ENCODE data around the gene LPAR6.
"Not testable (repeated sequence)": the region's sequence is repeated elsewhere in the genome, so short reads cannot be mapped to it uniquely, and the experiment has no call there.

DNA sequence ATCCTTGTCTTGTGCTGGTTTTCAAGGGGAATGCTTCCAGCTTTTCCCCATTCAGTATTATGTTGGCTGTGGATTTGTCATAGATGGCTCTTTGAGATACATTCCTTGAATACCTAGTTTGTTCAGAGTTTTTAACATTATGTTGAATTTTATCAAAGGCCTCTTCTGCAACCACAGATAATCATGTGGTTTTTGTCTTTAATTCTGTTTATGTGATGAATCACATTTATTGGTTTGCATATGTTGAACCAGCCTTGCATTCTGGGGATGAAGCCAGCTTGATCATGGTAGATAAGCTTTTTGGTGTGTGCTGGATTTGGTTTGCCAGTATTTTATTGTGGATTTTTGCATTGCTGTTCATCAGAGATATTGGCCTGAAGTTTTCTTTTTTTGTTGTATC, 38.3 kb upstream of the LPAR6 start:
- TF ChIP-seq, protein P1, sequence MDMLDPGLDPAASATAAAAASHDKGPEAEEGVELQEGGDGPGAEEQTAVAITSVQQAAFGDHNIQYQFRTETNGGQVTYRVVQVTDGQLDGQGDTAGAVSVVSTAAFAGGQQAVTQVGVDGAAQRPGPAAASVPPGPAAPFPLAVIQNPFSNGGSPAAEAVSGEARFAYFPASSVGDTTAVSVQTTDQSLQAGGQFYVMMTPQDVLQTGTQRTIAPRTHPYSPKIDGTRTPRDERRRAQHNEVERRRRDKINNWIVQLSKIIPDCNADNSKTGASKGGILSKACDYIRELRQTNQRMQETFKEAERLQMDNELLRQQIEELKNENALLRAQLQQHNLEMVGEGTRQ (IDR thresholded peaks at IDR 0.05; ENCODE audit: low read depth, low read length) = not testable (repeated sequence)
- TF ChIP-seq POLR2A (IDR thresholded peaks at IDR 0.05; ENCODE audit: low read depth, low read length); NFE2L2 (IDR thresholded peaks at IDR 0.05; ENCODE audit: low read depth, low read length); MAZ (IDR thresholded peaks at IDR 0.05; ENCODE audit: borderline replicate concordance, low read depth, low read length); BHLHE40 (IDR thresholded peaks at IDR 0.05; ENCODE audit: low read depth, low read length); CEBPB (IDR thresholded peaks at IDR 0.05; ENCODE audit: low read depth, low read length); RAD21 (IDR thresholded peaks at IDR 0.05; ENCODE audit: low read length); MXI1 (IDR thresholded peaks at IDR 0.05; ENCODE audit: borderline replicate concordance, low read depth, low read length); RCOR1 (IDR thresholded peaks at IDR 0.05; ENCODE audit: insufficient replicate concordance, low read length); MAFK (IDR thresholded peaks at IDR 0.05; ENCODE audit: low read depth, low read length); FOS (IDR thresholded peaks at IDR 0.05; ENCODE audit: low read depth, low read length); SMC3 (IDR thresholded peaks at IDR 0.05; ENCODE audit: low read depth, low read length): not testable (repeated sequence)
- TF ChIP-seq, protein P2, sequence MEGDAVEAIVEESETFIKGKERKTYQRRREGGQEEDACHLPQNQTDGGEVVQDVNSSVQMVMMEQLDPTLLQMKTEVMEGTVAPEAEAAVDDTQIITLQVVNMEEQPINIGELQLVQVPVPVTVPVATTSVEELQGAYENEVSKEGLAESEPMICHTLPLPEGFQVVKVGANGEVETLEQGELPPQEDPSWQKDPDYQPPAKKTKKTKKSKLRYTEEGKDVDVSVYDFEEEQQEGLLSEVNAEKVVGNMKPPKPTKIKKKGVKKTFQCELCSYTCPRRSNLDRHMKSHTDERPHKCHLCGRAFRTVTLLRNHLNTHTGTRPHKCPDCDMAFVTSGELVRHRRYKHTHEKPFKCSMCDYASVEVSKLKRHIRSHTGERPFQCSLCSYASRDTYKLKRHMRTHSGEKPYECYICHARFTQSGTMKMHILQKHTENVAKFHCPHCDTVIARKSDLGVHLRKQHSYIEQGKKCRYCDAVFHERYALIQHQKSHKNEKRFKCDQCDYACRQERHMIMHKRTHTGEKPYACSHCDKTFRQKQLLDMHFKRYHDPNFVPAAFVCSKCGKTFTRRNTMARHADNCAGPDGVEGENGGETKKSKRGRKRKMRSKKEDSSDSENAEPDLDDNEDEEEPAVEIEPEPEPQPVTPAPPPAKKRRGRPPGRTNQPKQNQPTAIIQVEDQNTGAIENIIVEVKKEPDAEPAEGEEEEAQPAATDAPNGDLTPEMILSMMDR (conservative IDR thresholded peaks at IDR 0.05; ENCODE audit: low read depth, low read length) = not testable (repeated sequence)
- TF ChIP-seq, protein P3, sequence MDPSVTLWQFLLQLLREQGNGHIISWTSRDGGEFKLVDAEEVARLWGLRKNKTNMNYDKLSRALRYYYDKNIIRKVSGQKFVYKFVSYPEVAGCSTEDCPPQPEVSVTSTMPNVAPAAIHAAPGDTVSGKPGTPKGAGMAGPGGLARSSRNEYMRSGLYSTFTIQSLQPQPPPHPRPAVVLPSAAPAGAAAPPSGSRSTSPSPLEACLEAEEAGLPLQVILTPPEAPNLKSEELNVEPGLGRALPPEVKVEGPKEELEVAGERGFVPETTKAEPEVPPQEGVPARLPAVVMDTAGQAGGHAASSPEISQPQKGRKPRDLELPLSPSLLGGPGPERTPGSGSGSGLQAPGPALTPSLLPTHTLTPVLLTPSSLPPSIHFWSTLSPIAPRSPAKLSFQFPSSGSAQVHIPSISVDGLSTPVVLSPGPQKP (IDR thresholded peaks at IDR 0.05; ENCODE audit: borderline replicate concordance, low read depth, low read length) = not testable (repeated sequence)

Measured in IMR-90 (cell line).